NCI-H510A (cell line): ENCODE data around the gene SHISAL1.
"Not testable (repeated sequence)": the region's sequence is repeated elsewhere in the genome, so short reads cannot be mapped to it uniquely, and the experiment has no call there.

Experiments
- DNase-seq: peaks from one replicate; lab custom pipeline; 2025; lab: John Stamatoyannopoulos, UW

The SHISAL1 gene

DNA sequence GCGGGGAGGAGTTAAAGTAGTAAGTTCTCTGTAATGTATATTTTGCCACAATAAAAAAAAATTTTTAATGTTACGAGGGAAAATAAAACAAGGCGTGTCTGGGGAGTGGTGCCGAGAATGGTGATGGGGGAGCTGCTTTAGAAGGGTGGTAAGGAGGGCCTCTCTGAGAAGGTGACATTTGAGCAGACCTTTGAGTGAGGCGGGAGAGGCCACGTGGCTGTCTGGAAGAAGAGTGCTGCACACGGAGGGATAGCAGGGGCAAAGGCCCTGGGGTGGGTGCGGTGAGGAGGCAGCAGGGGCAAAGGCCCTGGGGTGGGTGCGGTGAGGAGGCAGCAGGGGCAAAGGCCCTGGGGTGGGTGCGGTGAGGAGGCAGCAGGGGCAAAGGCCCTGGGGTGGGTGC is 10.4 kb downstream of the SHISAL1 start:
- DNase-seq = not testable (repeated sequence)

GRCh38 chr22:44301039-44301438 is 11.7 kb downstream of the SHISAL1 start:
- no peak for DNase-seq

DNA sequence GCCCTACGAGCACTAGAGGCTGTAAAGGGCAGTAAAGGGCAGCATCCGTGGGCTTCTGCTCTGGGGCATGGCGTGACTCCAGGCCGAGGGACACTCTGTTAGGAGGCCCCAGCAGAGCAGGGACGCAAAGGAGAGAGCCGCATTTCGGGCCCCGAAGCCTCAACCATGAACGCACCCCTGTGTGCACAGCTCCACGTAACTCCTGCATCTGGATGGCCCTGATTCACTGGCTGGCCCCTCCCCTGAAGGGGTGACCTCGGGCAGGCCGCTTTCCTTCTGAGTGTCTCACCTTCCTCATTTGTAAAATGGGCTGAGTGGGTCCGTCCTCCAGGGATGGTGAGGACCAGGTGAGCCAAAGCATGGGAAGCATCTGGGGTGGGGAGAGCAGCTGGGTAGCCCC is 13.6 kb downstream of the SHISAL1 start:
- DNase-seq = no peak

GRCh38 chr22:44298406-44299091 is 14.2 kb downstream of the SHISAL1 start:
- no peak for DNase-seq

DNA sequence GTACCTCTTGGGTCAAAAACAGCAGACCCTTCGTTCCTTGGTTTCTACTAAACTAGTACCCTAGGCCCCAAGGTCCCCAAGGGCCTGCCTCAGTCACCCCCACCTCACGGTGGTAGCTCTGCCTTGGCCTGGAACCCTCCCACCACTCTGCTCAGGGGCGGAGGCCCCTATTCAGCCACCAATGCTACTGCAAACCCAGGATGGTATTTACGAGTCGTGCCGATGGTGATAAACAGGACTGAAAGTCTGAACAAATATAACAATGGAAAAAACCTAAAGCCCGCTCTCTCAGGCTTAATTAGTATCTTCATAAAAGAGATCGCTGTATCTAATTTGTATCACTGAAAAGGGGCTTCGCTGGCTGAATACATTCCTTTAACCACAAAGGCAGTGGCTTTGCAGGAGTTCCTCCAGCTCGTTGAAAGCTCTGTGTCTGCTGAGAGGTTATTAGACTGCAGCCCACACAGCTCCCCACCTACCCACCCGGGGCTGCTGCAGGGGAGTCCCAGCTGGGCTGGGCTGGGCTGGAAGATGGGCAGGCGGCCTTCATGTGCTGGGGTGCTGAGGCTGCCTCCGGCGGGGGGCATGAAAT is 15.2 kb downstream of the SHISAL1 start:
- DNase-seq = no peak

DNA sequence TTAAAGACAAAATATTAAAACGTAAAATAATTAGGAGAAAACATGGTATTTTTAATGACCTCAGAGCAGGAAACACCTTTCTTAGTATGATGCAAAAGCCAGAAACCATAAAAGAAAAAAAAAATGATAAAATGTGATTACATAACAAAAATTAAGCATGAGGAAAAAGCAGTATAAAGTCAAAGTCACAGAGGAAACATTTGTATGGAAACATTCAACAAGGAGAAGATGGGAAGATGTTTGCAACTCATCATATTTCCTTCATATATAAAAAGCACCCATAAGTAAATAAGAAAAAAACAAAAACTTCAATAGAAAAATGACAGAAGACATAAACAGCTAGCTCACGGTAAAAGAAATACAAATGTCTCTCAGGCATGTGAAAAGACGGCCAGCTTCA is 17.3 kb downstream of the SHISAL1 start:
- DNase-seq = no peak

DNA sequence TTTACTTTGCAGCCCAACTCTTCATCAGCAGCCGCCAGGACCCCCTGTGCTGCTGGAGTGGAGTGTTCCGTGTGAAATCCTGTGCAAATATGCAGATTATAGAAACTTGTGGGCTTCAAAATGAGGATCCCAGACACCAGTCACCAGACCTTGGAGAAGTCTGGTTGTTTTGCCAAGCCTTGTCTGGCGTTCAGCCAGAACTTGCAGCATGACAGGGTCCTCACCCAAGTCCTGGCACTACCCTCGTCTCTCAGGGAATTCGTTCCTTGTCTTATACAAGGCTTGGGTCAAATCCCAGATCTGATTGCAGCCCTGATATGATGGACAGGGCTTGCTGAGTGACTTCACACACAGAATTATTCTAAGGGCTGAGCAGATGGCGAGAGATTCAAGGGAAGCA is 18.9 kb downstream of the SHISAL1 start:
- no peak for DNase-seq

DNA sequence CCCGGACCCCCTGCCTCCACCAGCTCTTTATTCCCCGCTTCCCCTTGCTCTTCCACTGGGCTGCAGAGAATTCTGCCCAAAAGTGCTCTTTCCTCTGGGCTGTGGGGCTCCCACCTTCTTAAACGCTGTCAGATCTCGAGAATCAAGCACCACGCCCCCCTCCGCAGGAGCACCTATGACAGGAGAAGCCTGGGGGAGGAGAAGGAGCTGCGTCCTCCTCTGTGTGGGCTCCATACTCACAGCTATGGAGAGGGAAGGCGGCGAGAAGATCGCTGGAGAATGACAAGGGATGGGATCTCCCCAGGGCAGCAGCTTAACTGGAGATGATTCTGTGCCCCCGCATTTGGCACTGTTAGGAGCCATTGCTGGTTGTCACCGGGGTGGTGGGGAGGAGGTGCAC is 19.7 kb downstream of the SHISAL1 start:
- no peak for DNase-seq

DNA sequence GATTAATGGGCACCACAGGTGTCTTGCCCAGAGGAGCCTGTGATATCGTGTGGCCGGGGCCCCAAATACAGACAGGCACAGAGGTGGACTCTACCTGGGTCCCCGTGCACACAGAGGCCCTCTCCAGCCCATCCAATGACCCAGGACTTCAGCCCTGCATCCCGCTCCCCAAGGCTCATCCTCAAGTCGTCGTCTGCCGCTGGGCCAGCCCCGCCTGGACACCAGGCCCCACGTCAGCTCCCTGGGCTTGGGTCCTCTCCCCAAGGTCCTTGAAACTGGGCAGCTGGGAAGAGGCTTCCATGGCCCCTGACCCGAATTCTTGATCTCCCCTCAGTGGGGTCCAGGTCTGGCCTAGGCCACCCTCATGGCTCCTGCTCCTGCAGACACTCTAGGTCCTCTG is 20.2 kb downstream of the SHISAL1 start:
- no peak for DNase-seq

- no peak for DNase-seq
Observed at GRCh38 chr22:44291674-44292360, 20.9 kb downstream of the SHISAL1 start.

DNA sequence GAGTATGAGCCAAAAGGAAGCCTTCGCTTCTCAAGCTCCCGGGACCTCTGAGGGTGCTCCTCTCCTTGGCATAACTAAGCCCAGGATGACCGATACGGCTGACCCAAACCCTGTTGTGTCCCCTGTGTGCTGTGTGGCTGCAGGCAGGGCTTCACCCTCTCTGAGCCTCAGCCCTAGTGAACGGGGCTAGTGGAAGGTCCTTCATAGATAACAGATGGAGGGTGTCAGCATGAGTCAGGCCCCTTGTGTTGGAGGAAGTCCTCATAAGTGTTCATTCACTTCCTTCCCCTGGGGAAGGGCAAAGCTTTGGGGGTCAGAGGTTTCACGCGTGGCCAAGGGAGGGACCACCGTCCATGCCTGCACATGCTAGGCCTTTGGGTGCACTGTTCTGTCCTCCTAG is 21.5 kb downstream of the SHISAL1 start:
- DNase-seq = no peak

GRCh38 chr22:44289414-44290171 is 23.2 kb downstream of the SHISAL1 start:
- no peak for DNase-seq

- no peak for DNase-seq
Observed at GRCh38 chr22:44288913-44289312, 23.8 kb downstream of the SHISAL1 start.

- no peak for DNase-seq
Observed at GRCh38 chr22:44287741-44288140, 25.0 kb downstream of the SHISAL1 start.

DNA sequence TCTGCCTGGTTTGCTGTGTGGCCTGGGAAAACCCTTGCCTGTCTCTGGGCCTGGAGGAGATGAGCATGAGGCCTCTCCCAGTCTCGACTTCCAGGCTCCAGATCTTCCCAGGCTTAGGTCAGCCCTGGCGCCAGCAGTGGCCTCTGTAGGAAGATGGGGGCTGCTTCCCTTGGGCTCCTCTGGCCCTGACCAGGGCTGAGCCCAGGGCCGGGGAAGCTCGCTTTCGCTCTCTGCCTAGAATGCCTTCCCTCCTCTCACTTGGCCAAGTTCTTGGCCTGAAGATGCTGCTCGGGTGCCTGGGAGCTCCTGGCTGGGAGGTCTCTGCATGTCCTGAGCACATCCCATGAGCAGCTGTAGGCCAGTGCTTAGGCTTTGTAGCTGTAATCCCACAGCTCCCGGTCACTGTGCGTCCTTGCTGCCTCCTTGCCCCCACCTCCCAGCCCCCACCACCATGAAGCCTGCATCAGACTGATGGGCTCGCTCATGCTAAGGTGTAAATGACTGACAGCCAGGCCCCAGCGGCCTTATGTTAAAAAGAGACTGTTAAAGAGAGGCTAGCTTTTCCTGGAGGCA is 25.5 kb downstream of the SHISAL1 start:
- DNase-seq = no peak

DNA sequence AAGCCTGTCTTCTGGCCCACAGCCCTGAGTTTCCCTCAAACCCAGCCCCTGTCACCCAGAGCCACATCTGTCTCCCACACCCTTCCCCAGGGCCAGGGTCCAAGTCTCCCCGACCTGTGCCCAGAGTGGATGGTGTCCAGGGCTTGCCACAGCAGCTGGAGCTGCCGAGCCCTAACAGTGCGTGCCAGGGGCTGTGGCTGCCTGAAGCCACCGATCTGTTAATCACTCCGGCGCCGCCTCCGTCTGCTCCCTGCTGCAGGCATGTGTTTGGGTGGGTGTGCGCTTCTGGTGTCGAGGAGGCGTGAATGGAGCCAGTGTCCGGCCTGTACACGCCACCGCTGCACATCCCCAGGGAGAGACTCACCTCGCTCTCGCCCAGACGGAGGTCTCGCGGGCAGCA is 26.1 kb downstream of the SHISAL1 start:
- no peak for DNase-seq

DNA sequence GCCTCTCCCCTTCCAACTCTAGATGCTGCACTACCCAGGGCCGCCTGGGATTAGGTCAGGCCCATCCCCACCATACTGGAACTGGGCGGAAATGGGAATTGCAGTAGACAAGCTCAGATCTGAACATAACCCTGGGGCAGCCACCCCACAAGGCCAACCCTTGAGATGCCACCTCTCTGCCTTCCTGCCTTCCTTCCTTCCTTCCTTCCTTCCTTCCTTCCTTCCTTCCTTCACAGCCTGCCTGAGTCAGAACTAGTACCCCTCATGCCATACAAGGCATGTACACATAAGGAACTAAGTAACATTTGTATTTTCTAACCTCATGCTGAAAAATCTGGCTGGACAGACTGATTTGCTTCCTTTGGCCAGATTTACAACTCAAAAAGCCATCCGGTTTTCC is 28.0 kb downstream of the SHISAL1 start:
- DNase-seq = no peak

GRCh38 chr22:44281768-44282637 is 30.7 kb downstream of the SHISAL1 start:
- DNase-seq = no peak

DNA sequence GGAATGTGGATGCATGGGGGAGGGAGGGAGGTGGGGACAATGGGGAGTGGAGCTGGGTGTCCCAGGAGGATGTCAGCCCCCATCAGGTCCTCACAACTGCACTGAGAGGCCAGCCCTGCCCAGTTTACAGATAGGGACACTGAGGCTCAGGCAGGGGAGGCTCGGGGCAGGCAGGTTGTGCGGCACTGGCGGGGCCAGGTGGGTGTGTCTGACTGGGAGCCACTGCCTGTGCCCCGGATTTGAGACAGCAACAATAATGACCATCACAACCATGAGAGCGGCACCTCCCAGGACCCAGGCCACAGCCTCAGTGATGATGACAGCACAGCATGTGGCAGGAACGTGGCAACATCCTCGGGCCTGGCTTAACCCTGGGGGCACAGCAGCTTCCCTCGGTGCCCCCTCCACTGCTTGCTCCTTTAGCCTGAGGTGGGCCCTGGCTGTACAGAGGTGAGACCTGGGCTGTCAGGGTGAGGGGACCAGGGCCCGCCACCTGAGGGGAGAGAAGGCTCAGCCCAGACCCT is 32.0 kb downstream of the SHISAL1 start:
- no peak for DNase-seq

- no peak for DNase-seq
Observed at GRCh38 chr22:44279069-44279360, 33.7 kb downstream of the SHISAL1 start.
